Measurements from ENCODE around the gene ASGR2.
"Not testable (repeated sequence)": the region's sequence is repeated elsewhere in the genome, so short reads cannot be mapped to it uniquely, and the experiment has no call there.

Gene ASGR2

GRCh38 chr17:7123844-7124243 lies 9.2 kb upstream of the ASGR2 start:
- DNase-seq = no peak

- no peak for DNase-seq
These were observed 7.8 kb upstream of the ASGR2 start for GRCh38 chr17:7122381-7122780.

- DNase-seq = not testable (repeated sequence)
These were observed 6.0 kb upstream of the ASGR2 start for GRCh38 chr17:7120635-7121034.

- DNase-seq = no peak
These were observed 5.5 kb upstream of the ASGR2 start for GRCh38 chr17:7120123-7120522.

GRCh38 chr17:7119314-7119713 lies 4.7 kb upstream of the ASGR2 start:
- DNase-seq = no peak

- DNase-seq = no peak
These were observed 423 bp upstream of the ASGR2 start for GRCh38 chr17:7114875-7115614.

GRCh38 chr17:7113273-7114071 lies 1.1 kb downstream of the ASGR2 start:
- DNase-seq = no peak

- no peak for DNase-seq
These were observed 2.0 kb downstream of the ASGR2 start for GRCh38 chr17:7112510-7113108.

GRCh38 chr17:7111784-7112509 lies 2.7 kb downstream of the ASGR2 start:
- no peak for DNase-seq

- DNase-seq = no peak
These were observed 3.9 kb downstream of the ASGR2 start for GRCh38 chr17:7110617-7111306.

GRCh38 chr17:7109461-7110322 lies 4.9 kb downstream of the ASGR2 start:
- DNase-seq = no peak

GRCh38 chr17:7108981-7109380 lies 5.6 kb downstream of the ASGR2 start:
- no peak for DNase-seq

- no peak for DNase-seq
These were observed 6.1 kb downstream of the ASGR2 start for GRCh38 chr17:7108560-7108925.

- DNase-seq = no peak
These were observed 6.6 kb downstream of the ASGR2 start for GRCh38 chr17:7107795-7108559.

- DNase-seq = no peak
These were observed 7.4 kb downstream of the ASGR2 start for GRCh38 chr17:7107012-7107754.

- DNase-seq = no peak
These were observed 12.2 kb downstream of the ASGR2 start for GRCh38 chr17:7102421-7102820.

GRCh38 chr17:7101531-7101930 lies 13.1 kb downstream of the ASGR2 start:
- DNase-seq = no peak

- DNase-seq = not testable (repeated sequence)
These were observed 13.8 kb downstream of the ASGR2 start for GRCh38 chr17:7100641-7101379.

GRCh38 chr17:7098802-7099459 lies 15.7 kb downstream of the ASGR2 start:
- DNase-seq = no peak
